ENCODE measurements around the gene CIITA.
"Not testable (repeated sequence)": the region's sequence is repeated elsewhere in the genome, so short reads cannot be mapped to it uniquely, and the experiment has no call there.

The CIITA gene

DNA sequence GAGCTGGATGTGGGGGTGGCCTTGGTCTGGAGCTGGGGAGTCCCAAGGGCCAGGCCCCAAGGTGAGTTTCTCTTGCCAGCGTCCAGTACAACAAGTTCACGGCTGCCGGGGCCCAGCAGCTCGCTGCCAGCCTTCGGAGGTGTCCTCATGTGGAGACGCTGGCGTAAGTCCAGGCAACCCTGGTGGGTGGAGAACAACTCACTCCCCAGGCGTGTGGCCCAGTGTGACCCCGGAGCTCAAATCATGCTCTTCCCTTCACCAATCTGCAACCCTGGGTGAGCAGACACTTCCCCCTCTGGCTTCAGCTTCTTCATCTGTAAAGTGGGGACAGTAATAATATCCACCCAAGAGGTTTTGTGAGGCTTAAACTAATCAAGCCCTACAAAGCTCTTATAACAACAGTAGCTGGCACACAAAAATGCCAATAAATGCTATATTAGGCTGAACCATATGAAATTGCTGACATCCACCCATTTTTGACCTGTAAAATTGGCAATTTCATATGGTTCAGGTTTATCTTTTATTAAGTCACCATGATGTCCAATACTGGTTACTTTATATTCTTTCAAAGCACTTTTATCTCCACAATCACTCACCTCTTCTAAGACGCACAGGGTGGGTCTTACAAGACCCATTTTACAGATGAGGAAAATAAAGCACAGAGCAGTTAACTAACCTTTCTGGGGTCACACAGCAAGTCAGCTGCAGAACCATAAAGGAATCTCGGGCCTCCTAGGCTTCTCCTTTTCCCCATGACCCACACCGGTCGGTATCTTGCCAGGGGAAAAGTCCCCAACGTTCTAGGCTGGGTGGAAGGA is 45.5 kb downstream of the CIITA start:
- Histone ChIP-seq H3K27ac (ENCODE audit: low read depth, low read length) (peak overlapping the region; percentile 37; the same call in 1 of the 2 replicates), H3K4me3 (ENCODE audit: low read depth, low read length) (no peak overlapping the region), H3K79me2 (ENCODE audit: control insufficient read depth, insufficient read depth, low read length, unreplicated experiment) (no peaks in the 10 kb centered on the region), H3K36me3 (ENCODE audit: insufficient read depth, low read length) (no peaks in the 10 kb centered on the region), H3K4me1 (ENCODE audit: control insufficient read depth, insufficient read depth, low read length, unreplicated experiment) (peaks cover 13% of the 10 kb centered on the region), H2AFZ (ENCODE audit: low read length, unreplicated experiment) (no peak overlapping the region), H3K27me3 (ENCODE audit: insufficient read depth, low read length) (no peaks in the 10 kb centered on the region)

- Histone ChIP-seq H3K4me3 (ENCODE audit: low read depth, low read length) (no peak overlapping the region), H3K27ac (ENCODE audit: low read depth, low read length) (no peak overlapping the region), H3K4me1 (ENCODE audit: control insufficient read depth, insufficient read depth, low read length, unreplicated experiment) (peaks cover 13% of the 10 kb centered on the region), H3K36me3 (ENCODE audit: insufficient read depth, low read length) (no peaks in the 10 kb centered on the region), H3K27me3 (ENCODE audit: insufficient read depth, low read length) (no peaks in the 10 kb centered on the region), H3K79me2 (ENCODE audit: control insufficient read depth, insufficient read depth, low read length, unreplicated experiment) (no peaks in the 10 kb centered on the region), H2AFZ (ENCODE audit: low read length, unreplicated experiment) (no peak overlapping the region)
Observed at GRCh38 chr16:10923146-10923649, 46.2 kb downstream of the CIITA start.

DNA sequence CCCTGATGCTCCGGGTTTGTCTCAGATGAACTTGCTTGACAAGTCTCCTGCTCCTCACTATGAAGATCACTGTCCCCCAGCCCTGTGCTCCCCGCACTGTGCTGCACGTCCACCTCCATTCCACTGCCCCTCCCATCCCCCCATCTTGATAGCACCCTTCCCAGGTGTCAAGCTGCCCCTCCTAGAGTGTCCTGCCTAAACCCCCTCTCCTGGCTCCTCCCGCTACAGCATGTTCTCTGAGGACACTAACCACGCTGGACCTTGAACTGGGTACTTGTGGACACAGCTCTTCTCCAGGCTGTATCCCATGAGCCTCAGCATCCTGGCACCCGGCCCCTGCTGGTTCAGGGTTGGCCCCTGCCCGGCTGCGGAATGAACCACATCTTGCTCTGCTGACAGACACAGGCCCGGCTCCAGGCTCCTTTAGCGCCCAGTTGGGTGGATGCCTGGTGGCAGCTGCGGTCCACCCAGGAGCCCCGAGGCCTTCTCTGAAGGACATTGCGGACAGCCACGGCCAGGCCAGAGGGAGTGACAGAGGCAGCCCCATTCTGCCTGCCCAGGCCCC is 46.7 kb downstream of the CIITA start:
- Histone ChIP-seq H3K27ac (ENCODE audit: low read depth, low read length) (no peak overlapping the region), H3K36me3 (ENCODE audit: insufficient read depth, low read length) (no peaks in the 10 kb centered on the region)

DNA sequence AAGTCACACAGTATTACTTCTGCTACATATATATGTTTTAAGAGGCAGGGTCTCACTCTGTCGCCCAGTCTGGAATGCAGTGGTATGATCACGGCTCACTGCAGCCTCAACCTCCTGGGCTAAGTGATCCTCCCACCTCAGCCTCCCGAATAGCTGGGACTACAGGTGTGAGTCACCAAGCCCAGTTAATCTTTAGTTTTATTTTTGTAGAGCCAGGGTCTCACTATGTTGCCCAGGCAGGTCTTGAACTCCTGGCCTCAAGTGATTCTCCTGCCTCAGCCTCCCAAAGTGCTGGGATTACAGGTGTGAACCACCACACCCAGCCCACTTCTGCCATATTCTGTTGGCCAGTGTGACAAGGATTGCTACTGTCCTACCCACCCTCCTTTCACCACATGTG is 48.3 kb downstream of the CIITA start:
- not testable (repeated sequence) for H3K4me3 ChIP-seq (ENCODE audit: low read depth, low read length); H3K4me1 ChIP-seq (ENCODE audit: control insufficient read depth, insufficient read depth, low read length, unreplicated experiment); H2AFZ ChIP-seq (ENCODE audit: low read length, unreplicated experiment); H3K27me3 ChIP-seq (ENCODE audit: insufficient read depth, low read length); H3K79me2 ChIP-seq (ENCODE audit: control insufficient read depth, insufficient read depth, low read length, unreplicated experiment); H3K27ac ChIP-seq (ENCODE audit: low read depth, low read length); H3K36me3 ChIP-seq (ENCODE audit: insufficient read depth, low read length)

More for the DNA sequence above, 46.7 kb downstream of the CIITA start:
- Histone ChIP-seq H3K27me3 (ENCODE audit: insufficient read depth, low read length) (no peaks in the 10 kb centered on the region), H3K4me3 (ENCODE audit: low read depth, low read length) (no peak overlapping the region), H2AFZ (ENCODE audit: low read length, unreplicated experiment) (no peak overlapping the region), H3K4me1 (ENCODE audit: control insufficient read depth, insufficient read depth, low read length, unreplicated experiment) (peaks cover 9% of the 10 kb centered on the region), H3K79me2 (ENCODE audit: control insufficient read depth, insufficient read depth, low read length, unreplicated experiment) (no peaks in the 10 kb centered on the region)

- Histone ChIP-seq H3K27me3 (ENCODE audit: insufficient read depth, low read length) (no peaks in the 10 kb centered on the region), H3K79me2 (ENCODE audit: control insufficient read depth, insufficient read depth, low read length, unreplicated experiment) (no peaks in the 10 kb centered on the region), H2AFZ (ENCODE audit: low read length, unreplicated experiment) (no peak overlapping the region), H3K4me1 (ENCODE audit: control insufficient read depth, insufficient read depth, low read length, unreplicated experiment) (peaks cover 9% of the 10 kb centered on the region), H3K4me3 (ENCODE audit: low read depth, low read length) (no peak overlapping the region), H3K27ac (ENCODE audit: low read depth, low read length) (no peak overlapping the region), H3K36me3 (ENCODE audit: insufficient read depth, low read length) (no peaks in the 10 kb centered on the region)
Observed at GRCh38 chr16:10926094-10926493, 49.1 kb downstream of the CIITA start.

- no peak overlapping the region for H3K27ac ChIP-seq (ENCODE audit: low read depth, low read length)
Observed at GRCh38 chr16:10926867-10927266, 49.9 kb downstream of the CIITA start.

GRCh38 chr16:10927497-10928112 is 50.6 kb downstream of the CIITA start:
- peaks cover 2% of the 10 kb centered on the region for H3K4me1 ChIP-seq (ENCODE audit: control insufficient read depth, insufficient read depth, low read length, unreplicated experiment)
- no peaks in the 10 kb centered on the region for H3K27me3 ChIP-seq (ENCODE audit: insufficient read depth, low read length)
- peaks cover 3% of the 10 kb centered on the region for H3K79me2 ChIP-seq (ENCODE audit: control insufficient read depth, insufficient read depth, low read length, unreplicated experiment)
- H3K36me3 ChIP-seq (ENCODE audit: insufficient read depth, low read length): no peaks in the 10 kb centered on the region
- no peak overlapping the region for H2AFZ ChIP-seq (ENCODE audit: low read length, unreplicated experiment)
- H3K27ac ChIP-seq (ENCODE audit: low read depth, low read length): no peak overlapping the region
- H3K4me3 ChIP-seq (ENCODE audit: low read depth, low read length): no peak overlapping the region

More at GRCh38 chr16:10926867-10927266, 49.9 kb downstream of the CIITA start:
- Histone ChIP-seq H3K27me3 (ENCODE audit: insufficient read depth, low read length) (no peaks in the 10 kb centered on the region), H3K36me3 (ENCODE audit: insufficient read depth, low read length) (no peaks in the 10 kb centered on the region), H3K4me1 (ENCODE audit: control insufficient read depth, insufficient read depth, low read length, unreplicated experiment) (peaks cover 9% of the 10 kb centered on the region), H3K79me2 (ENCODE audit: control insufficient read depth, insufficient read depth, low read length, unreplicated experiment) (no peaks in the 10 kb centered on the region), H3K4me3 (ENCODE audit: low read depth, low read length) (no peak overlapping the region), H2AFZ (ENCODE audit: low read length, unreplicated experiment) (no peak overlapping the region)

DNA sequence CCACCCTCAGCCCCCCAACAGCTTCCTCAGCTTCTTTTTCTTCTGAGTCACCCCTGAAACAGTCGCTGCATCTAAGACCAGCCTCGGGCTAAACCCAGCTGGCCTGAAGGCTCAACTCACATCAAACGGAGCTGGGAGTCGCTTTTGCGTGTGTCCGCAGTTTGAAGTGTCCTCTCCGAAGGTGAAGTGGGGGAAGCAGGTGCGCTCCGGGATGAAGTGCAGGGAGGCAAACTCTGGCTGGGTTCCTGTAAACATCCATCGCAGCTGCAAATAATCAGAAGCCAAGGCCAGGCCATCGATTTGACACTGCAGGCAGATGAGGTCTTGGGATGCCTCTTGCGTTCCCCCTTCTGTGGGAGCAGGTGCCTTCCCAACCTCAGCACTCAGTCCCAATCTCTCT is 52.1 kb downstream of the CIITA start:
- H3K79me2 ChIP-seq (ENCODE audit: control insufficient read depth, insufficient read depth, low read length, unreplicated experiment): peaks cover 16% of the 10 kb centered on the region
- H3K27ac ChIP-seq (ENCODE audit: low read depth, low read length); H3K4me3 ChIP-seq (ENCODE audit: low read depth, low read length); H3K4me1 ChIP-seq (ENCODE audit: control insufficient read depth, insufficient read depth, low read length, unreplicated experiment); H3K27me3 ChIP-seq (ENCODE audit: insufficient read depth, low read length); H3K36me3 ChIP-seq (ENCODE audit: insufficient read depth, low read length); H2AFZ ChIP-seq (ENCODE audit: low read length, unreplicated experiment): not testable (repeated sequence)

GRCh38 chr16:10929853-10930754 is 53.1 kb downstream of the CIITA start:
- Histone ChIP-seq H3K36me3 (ENCODE audit: insufficient read depth, low read length) (no peaks in the 10 kb centered on the region), H3K79me2 (ENCODE audit: control insufficient read depth, insufficient read depth, low read length, unreplicated experiment) (peaks cover 26% of the 10 kb centered on the region), H3K4me3 (ENCODE audit: low read depth, low read length) (no peak overlapping the region), H3K27ac (ENCODE audit: low read depth, low read length) (no peak overlapping the region), H3K4me1 (ENCODE audit: control insufficient read depth, insufficient read depth, low read length, unreplicated experiment) (no peaks in the 10 kb centered on the region), H2AFZ (ENCODE audit: low read length, unreplicated experiment) (no peak overlapping the region), H3K27me3 (ENCODE audit: insufficient read depth, low read length) (no peaks in the 10 kb centered on the region)

- H3K4me1 ChIP-seq (ENCODE audit: control insufficient read depth, insufficient read depth, low read length, unreplicated experiment): no peaks in the 10 kb centered on the region
- H3K36me3 ChIP-seq (ENCODE audit: insufficient read depth, low read length): no peaks in the 10 kb centered on the region
- no peak overlapping the region for H2AFZ ChIP-seq (ENCODE audit: low read length, unreplicated experiment)
- no peak overlapping the region for H3K4me3 ChIP-seq (ENCODE audit: low read depth, low read length)
- no peaks in the 10 kb centered on the region for H3K27me3 ChIP-seq (ENCODE audit: insufficient read depth, low read length)
- H3K79me2 ChIP-seq (ENCODE audit: control insufficient read depth, insufficient read depth, low read length, unreplicated experiment): peaks cover 31% of the 10 kb centered on the region
- H3K27ac ChIP-seq (ENCODE audit: low read depth, low read length): no peak overlapping the region
Observed at GRCh38 chr16:10930755-10931093, 53.7 kb downstream of the CIITA start.

Measured in ACC112 (cell line).